AG04450 (cell line): ENCODE data around the gene PODXL2. TPM values are rescaled to one million over a fixed set of nuclear protein-coding genes. Genes with fewer than 3 reads are reported as not detected.

Experiments
- CTCF ChIA-PET: fragments of 300-600, 350-600 bp; formaldehyde crosslinking; extraction: SDS; loops from one replicate; lab custom pipeline; 2022; ENCODE audit warnings: antibody characterized with exemption, inconsistent platforms; lab: Charles Lee
- POLR2A ChIA-PET: fragments of 350-600 bp; formaldehyde crosslinking; extraction: SDS; loops from one replicate; lab custom pipeline; 2021; ENCODE audit warnings: antibody characterized with exemption, inconsistent platforms; lab: Yijun Ruan, JAX
- DNase-seq: peaks from one replicate; pipeline ENCODE4 v3.0.0-alpha.2; 2011; ENCODE audit warnings: low read depth, low spot score
- H3K27ac ChIP-seq: one replicate; pipeline ENCODE4 v1.5.1; 2012; ENCODE audit warnings: low read depth, low read length, control low read depth
- H3K27me3 ChIP-seq: one replicate; pipeline ENCODE4 v1.6.0; 2012; ENCODE audit warnings: low read length; ENCODE audit not compliant: control insufficient read depth, insufficient read depth
- H3K4me3 ChIP-seq: 2 replicates; pipeline ENCODE4 v1.5.1; 2011; ENCODE audit warnings: mild to moderate bottlenecking, low read depth, low read length, control low read depth
- H3K9me3 ChIP-seq: 2 replicates; pipeline ENCODE4 v1.5.1; 2012; ENCODE audit warnings: low read length; ENCODE audit not compliant: control insufficient read depth, insufficient read depth
- polyA plus RNA-seq: library from polyadenylated mRNA; depleted of rRNA; stranded (reverse); fragments of >200 nt; gene quantifications from 2 replicates; pipeline ENCODE4 v1.2.3, GENCODE V29; 2011
- TF ChIP-seq, protein P1 (sequence below): IDR thresholded peaks from 2 replicates; pipeline ENCODE4 v1.5.1; 2011; ENCODE audit warnings: low read depth, low read length, control low read depth, inconsistent platforms

Gene PODXL2
- polyA plus RNA-seq, 1 experiment = 1.5 TPM

DNA sequence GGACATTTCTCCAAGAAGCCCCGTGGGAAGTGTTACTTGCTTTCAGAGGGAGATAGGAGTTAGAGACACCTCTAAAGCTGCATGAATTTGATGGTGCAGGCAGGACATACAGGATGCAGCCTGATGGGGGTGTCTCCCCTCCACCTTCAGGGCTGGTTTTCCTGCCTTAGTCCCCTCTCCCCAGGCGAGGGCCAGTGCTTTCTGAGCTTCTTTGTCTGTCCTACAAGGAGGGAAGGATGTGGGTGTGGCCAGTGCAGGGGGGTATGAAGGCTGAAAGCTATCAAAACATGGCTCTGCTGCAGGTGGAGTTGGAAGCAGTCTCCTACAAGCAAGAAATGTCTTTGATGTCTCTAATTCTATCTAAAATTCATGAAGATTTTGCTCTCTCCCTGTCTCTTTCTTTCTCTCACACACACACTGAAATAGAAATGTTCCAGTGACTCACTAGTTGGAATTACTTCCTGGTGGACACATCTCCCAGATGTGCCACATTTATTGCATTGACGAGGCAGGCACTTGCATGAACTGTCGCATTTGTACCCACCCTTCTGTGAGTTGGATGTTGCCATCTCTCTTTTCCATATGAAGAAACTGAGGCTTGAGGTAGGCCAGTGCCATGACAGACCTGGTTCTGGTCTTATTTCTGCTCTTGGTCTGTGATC is 13.9 kb upstream of the PODXL2 start:
- ChIA-PET CTCF (no interaction called here), POLR2A (no interaction called here)
- H3K9me3 ChIP-seq = no peaks in the 10 kb centered on the region; the same call in 1 of the 2 replicates
- TF ChIP-seq, protein P1, sequence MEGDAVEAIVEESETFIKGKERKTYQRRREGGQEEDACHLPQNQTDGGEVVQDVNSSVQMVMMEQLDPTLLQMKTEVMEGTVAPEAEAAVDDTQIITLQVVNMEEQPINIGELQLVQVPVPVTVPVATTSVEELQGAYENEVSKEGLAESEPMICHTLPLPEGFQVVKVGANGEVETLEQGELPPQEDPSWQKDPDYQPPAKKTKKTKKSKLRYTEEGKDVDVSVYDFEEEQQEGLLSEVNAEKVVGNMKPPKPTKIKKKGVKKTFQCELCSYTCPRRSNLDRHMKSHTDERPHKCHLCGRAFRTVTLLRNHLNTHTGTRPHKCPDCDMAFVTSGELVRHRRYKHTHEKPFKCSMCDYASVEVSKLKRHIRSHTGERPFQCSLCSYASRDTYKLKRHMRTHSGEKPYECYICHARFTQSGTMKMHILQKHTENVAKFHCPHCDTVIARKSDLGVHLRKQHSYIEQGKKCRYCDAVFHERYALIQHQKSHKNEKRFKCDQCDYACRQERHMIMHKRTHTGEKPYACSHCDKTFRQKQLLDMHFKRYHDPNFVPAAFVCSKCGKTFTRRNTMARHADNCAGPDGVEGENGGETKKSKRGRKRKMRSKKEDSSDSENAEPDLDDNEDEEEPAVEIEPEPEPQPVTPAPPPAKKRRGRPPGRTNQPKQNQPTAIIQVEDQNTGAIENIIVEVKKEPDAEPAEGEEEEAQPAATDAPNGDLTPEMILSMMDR = no peak
- no peak for DNase-seq
- no peaks in the 10 kb centered on the region for H3K27me3 ChIP-seq
- H3K27ac ChIP-seq = no peak overlapping the region
- H3K4me3 ChIP-seq = no peak overlapping the region

DNA sequence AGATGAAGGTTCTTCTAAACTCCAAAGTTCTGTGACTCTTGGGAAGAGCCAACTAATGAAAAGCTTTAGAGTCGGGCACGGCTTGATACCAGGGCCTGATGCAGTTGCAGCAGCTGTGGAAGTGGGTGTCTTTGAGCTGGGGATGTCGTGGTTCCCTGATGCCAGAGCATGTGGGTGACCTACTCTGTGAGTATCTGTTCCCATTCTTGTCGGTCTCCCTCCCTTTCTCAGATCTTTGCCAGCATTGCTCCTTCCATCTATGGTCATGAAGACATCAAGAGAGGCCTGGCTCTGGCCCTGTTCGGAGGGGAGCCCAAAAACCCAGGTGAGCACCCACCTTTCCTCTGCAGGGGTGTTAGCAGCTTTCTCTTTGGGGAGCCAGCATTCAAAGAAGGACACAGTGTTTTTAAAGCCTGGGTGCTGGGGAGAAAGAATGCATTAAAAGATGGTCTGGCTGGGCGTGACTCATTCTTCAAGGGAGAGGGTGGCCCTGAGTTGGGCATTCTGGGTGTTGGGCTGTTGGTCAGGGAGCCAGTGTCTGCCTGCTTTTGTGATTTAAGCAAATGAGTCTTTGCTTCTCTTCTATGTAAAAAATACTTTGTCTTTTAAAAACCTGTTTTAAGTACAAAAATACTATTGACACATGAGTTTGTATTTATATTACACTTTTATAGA is 13.2 kb upstream of the PODXL2 start:
- H3K27ac ChIP-seq = no peak overlapping the region
- no peak for DNase-seq
- ChIA-PET CTCF (no interaction called here), POLR2A (no interaction called here)
- H3K27me3 ChIP-seq = no peaks in the 10 kb centered on the region
- H3K9me3 ChIP-seq = no peaks in the 10 kb centered on the region; the same call in 1 of the 2 replicates
- H3K4me3 ChIP-seq = no peak overlapping the region
- TF ChIP-seq, protein P1 = no peak

DNA sequence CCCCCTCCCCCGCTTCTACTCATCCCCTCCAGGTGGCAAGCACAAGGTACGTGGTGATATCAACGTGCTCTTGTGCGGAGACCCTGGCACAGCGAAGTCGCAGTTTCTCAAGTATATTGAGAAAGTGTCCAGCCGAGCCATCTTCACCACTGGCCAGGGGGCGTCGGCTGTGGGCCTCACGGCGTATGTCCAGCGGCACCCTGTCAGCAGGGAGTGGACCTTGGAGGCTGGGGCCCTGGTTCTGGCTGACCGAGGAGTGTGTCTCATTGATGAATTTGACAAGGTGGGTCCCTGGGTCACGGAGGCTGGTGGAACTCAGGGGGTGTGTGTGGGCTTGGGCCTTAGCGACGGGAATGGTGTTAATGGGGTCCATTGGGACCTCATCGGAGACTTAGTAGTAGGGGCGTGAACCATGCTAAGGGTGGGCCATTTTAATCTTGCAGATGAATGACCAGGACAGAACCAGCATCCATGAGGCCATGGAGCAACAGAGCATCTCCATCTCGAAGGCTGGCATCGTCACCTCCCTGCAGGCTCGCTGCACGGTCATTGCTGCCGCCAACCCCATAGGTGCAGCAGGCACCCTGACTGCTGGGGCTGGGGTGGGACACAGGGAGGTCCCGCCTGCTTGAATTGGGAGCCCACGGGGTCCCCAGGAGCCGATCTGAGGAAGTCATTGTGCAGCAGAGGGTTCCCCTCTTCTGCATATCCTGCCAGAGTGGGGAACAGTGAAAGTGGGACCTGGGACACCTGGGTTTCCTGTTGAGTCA is 12.0 kb upstream of the PODXL2 start:
- Histone ChIP-seq H3K27me3 (no peaks in the 10 kb centered on the region), H3K4me3 (no peak overlapping the region), H3K9me3 (no peaks in the 10 kb centered on the region; the same call in 1 of the 2 replicates), H3K27ac (no peak overlapping the region)
- TF ChIP-seq, protein P1 = no peak
- ChIA-PET POLR2A (no interaction called here), CTCF (no interaction called here)
- no peak for DNase-seq

DNA sequence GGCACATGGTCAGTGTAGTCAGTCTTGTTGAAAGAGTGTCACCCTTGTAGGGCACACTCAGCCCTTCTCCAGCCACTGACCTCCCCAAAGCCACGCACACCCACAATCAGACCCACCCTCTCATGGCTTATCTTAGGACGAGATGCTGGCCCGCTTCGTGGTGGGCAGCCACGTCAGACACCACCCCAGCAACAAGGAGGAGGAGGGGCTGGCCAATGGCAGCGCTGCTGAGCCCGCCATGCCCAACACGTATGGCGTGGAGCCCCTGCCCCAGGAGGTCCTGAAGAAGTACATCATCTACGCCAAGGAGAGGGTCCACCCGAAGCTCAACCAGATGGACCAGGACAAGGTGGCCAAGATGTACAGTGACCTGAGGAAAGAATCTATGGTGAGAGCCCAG is 10.1 kb upstream of the PODXL2 start:
- DNase-seq = no peak
- TF ChIP-seq, protein P1 = no peak
- no peak overlapping the region for H3K4me3 ChIP-seq
- no peak overlapping the region for H3K27ac ChIP-seq
- CTCF ChIA-PET = no interaction called here
- no peaks in the 10 kb centered on the region; the same call in 1 of the 2 replicates for H3K9me3 ChIP-seq
- POLR2A ChIA-PET = no interaction called here
- no peaks in the 10 kb centered on the region for H3K27me3 ChIP-seq
